Middle frontal gyrus (tissue), 1 donor: ENCODE data around the gene PDZD7.
"Not testable (repeated sequence)": the region's sequence is repeated elsewhere in the genome, so short reads cannot be mapped to it uniquely, and the experiment has no call there.

Source experiments
- DNase-seq: peaks from one replicate; pipeline ENCODE4 v3.0.0-alpha.2; 2015; ENCODE audit warnings: low spot score; ENCODE audit errors: extremely low spot score

The PDZD7 gene

GRCh38 chr10:101041252-101041761, 10.4 kb upstream of the PDZD7 start:
- DNase-seq = peak; percentile 71

- DNase-seq = no peak
Observed at GRCh38 chr10:101040851-101041250, 9.9 kb upstream of the PDZD7 start.

- DNase-seq = no peak
Observed at GRCh38 chr10:101040061-101040460, 9.1 kb upstream of the PDZD7 start.

GRCh38 chr10:101038484-101038883, 7.6 kb upstream of the PDZD7 start:
- no peak for DNase-seq

GRCh38 chr10:101036726-101037125, 5.8 kb upstream of the PDZD7 start:
- no peak for DNase-seq

- DNase-seq = no peak
Observed at GRCh38 chr10:101035916-101036702, 5.2 kb upstream of the PDZD7 start.

- no peak for DNase-seq
Observed at GRCh38 chr10:101035314-101035713, 4.4 kb upstream of the PDZD7 start.

GRCh38 chr10:101034404-101034803, 3.5 kb upstream of the PDZD7 start:
- DNase-seq = not testable (repeated sequence)

- no peak for DNase-seq
Observed at GRCh38 chr10:101033276-101033675, 2.3 kb upstream of the PDZD7 start.

GRCh38 chr10:101032637-101033224, 1.8 kb upstream of the PDZD7 start:
- DNase-seq = peak; percentile 29

- peak; percentile 82 for DNase-seq
Observed at GRCh38 chr10:101031796-101032636, 1.1 kb upstream of the PDZD7 start.

GRCh38 chr10:101030496-101031127, 317 bp downstream of the PDZD7 start:
- no peak for DNase-seq

GRCh38 chr10:101029520-101030295, 1.2 kb downstream of the PDZD7 start:
- no peak for DNase-seq

- no peak for DNase-seq
Observed at GRCh38 chr10:101028446-101029337, 2.2 kb downstream of the PDZD7 start.

- no peak for DNase-seq
Observed at GRCh38 chr10:101027106-101027720, 3.7 kb downstream of the PDZD7 start.

GRCh38 chr10:101022967-101023705, 7.8 kb downstream of the PDZD7 start:
- no peak for DNase-seq

GRCh38 chr10:101021692-101022251, 9.2 kb downstream of the PDZD7 start:
- DNase-seq = no peak

- DNase-seq = no peak
Observed at GRCh38 chr10:101021239-101021638, 9.7 kb downstream of the PDZD7 start.
